Neural progenitor cell (in vitro differentiated cells): ENCODE data around the gene RGS12.

ENCODE experiments used
- EZH2 ChIP-seq: fragments of 200-600 bp; sonication (generic); IDR thresholded peaks from 2 replicates; pipeline ENCODE4 v1.6.1; 2017; ENCODE audit warnings: antibody characterized with exemption, mild to moderate bottlenecking, moderate library complexity
- TF ChIP-seq, protein P1 (sequence below): fragments of 200-600 bp; sonication (generic); IDR thresholded peaks from 2 replicates; pipeline ENCODE4 v1.5.1; 2017; ENCODE audit warnings: antibody characterized with exemption, mild to moderate bottlenecking

GRCh38 chr4:3293401-3294391, 875 bp downstream of the RGS12 start:
- TF ChIP-seq, protein P1, sequence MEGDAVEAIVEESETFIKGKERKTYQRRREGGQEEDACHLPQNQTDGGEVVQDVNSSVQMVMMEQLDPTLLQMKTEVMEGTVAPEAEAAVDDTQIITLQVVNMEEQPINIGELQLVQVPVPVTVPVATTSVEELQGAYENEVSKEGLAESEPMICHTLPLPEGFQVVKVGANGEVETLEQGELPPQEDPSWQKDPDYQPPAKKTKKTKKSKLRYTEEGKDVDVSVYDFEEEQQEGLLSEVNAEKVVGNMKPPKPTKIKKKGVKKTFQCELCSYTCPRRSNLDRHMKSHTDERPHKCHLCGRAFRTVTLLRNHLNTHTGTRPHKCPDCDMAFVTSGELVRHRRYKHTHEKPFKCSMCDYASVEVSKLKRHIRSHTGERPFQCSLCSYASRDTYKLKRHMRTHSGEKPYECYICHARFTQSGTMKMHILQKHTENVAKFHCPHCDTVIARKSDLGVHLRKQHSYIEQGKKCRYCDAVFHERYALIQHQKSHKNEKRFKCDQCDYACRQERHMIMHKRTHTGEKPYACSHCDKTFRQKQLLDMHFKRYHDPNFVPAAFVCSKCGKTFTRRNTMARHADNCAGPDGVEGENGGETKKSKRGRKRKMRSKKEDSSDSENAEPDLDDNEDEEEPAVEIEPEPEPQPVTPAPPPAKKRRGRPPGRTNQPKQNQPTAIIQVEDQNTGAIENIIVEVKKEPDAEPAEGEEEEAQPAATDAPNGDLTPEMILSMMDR, result no peak
- no peak for TF ChIP-seq EZH2
